IMR-90 (cell line): ENCODE data around the gene RPL36. TPM values are rescaled to one million over a fixed set of nuclear protein-coding genes. Genes with fewer than 3 reads are reported as not detected.

Source experiments
- ATAC-seq: fragments of 200-7000 bp; cut with Tn5 transposase; 2 replicates; pipeline ENCODE4 v1.9.1; 2020; ENCODE audit warnings: low read depth, mild to moderate bottlenecking, moderate library complexity
- BruUV-seq: library from RNA; stranded (reverse); fragments of 400-500 nt; replicated peaks from 2 replicates; lab custom pipeline; 2021; lab: Mats Ljungman, UMichigan
- CTCF ChIA-PET: fragments of 300-600 bp; formaldehyde crosslinking; extraction: SDS; loops from one replicate; lab custom pipeline; 2021; ENCODE audit warnings: antibody characterized with exemption; lab: Yijun Ruan, JAX
- POLR2A ChIA-PET: fragments of 300-600 bp; sonication (Branson Sonifier 250); formaldehyde crosslinking; loops from one replicate; lab custom pipeline; 2022; ENCODE audit warnings: antibody characterized with exemption; ENCODE audit not compliant: unreplicated experiment; lab: Charles Lee
- DNase-seq: peaks from one replicate; pipeline ENCODE4 v3.0.0; 2013
- H2AFZ ChIP-seq: replicated peaks from 2 replicates; pipeline ENCODE3; 2013; ENCODE audit warnings: low read length, mild to moderate bottlenecking; ENCODE audit not compliant: poor library complexity
- H2AK5ac ChIP-seq: 2 replicates; pipeline ENCODE4 v1.6.1; 2013; ENCODE audit warnings: low read depth, low read length, inconsistent platforms
- H2AK9ac ChIP-seq: replicated peaks from 2 replicates; pipeline ENCODE3; 2013; ENCODE audit warnings: mild to moderate bottlenecking, low read depth, low read length, moderate library complexity; ENCODE audit not compliant: poor library complexity
- H2BK120ac ChIP-seq: 2 replicates; pipeline ENCODE4 v1.6.1; 2013; ENCODE audit warnings: low read depth, low read length, inconsistent platforms
- H2BK15ac ChIP-seq: 3 replicates; pipeline ENCODE4 v1.6.1; 2013; ENCODE audit warnings: low read depth, low read length, inconsistent platforms
- H2BK20ac ChIP-seq: 2 replicates; pipeline ENCODE4 v1.6.1; 2013; ENCODE audit warnings: low read depth, mild to moderate bottlenecking, inconsistent platforms, low read length, moderate library complexity
- H2BK5ac ChIP-seq: 2 replicates; pipeline ENCODE4 v1.6.1; 2013; ENCODE audit warnings: mild to moderate bottlenecking, low read depth, low read length, inconsistent platforms; ENCODE audit not compliant: poor library complexity, severe bottlenecking
- H3K14ac ChIP-seq: replicated peaks from 2 replicates; pipeline ENCODE4 v1.6.1; 2013; ENCODE audit warnings: low read depth, low read length, inconsistent platforms
- H3K18ac ChIP-seq: 2 replicates; pipeline ENCODE4 v1.6.1; 2013; ENCODE audit warnings: low read depth, low read length, control low read depth
- H3K23ac ChIP-seq: 2 replicates; pipeline ENCODE4 v1.6.1; 2013; ENCODE audit warnings: low read depth, low read length, inconsistent platforms
- H3K27ac ChIP-seq: 2 replicates; pipeline ENCODE4 v1.5.1; 2013; ENCODE audit warnings: mild to moderate bottlenecking, control low read depth, low read length; ENCODE audit not compliant: insufficient read depth
- H3K27me3 ChIP-seq: 2 replicates; pipeline ENCODE4 v1.6.1; 2013; ENCODE audit warnings: low read length; ENCODE audit not compliant: control insufficient read depth, insufficient read depth
- H3K36me3 ChIP-seq: 2 replicates; pipeline ENCODE4 v1.6.1; 2013; ENCODE audit warnings: low read length, mixed read lengths; ENCODE audit not compliant: control insufficient read depth, insufficient read depth
- H3K4ac ChIP-seq: 2 replicates; pipeline ENCODE4 v1.6.1; 2013; ENCODE audit warnings: low read depth, low read length, inconsistent platforms
- H3K4me1 ChIP-seq: 2 replicates; pipeline ENCODE4 v1.6.1; 2013; ENCODE audit warnings: low read length, mixed read lengths; ENCODE audit not compliant: control insufficient read depth, insufficient read depth
- H3K4me2 ChIP-seq: 2 replicates; pipeline ENCODE4 v1.6.1; 2013; ENCODE audit warnings: low read depth, mild to moderate bottlenecking, control low read depth, low read length, moderate library complexity
- H3K4me3 ChIP-seq: 2 replicates; pipeline ENCODE4 v1.5.1; 2013; ENCODE audit warnings: low read depth, mild to moderate bottlenecking, control low read depth, low read length, moderate library complexity; ENCODE audit not compliant: insufficient read depth
- H3K56ac ChIP-seq: 2 replicates; pipeline ENCODE4 v1.6.1; 2013; ENCODE audit warnings: low read length, inconsistent platforms; ENCODE audit not compliant: insufficient read depth; ENCODE audit errors: extremely low read depth
- H3K79me1 ChIP-seq, 2 experiments: 2 replicates each; pipeline ENCODE4 v1.6.1; 2013; ENCODE audit warnings: low read length in 2 of 2, inconsistent platforms in 1 of 2, low read depth in 1 of 2
- H3K9ac ChIP-seq: 2 replicates; pipeline ENCODE4 v1.6.1; 2013; ENCODE audit warnings: low read depth, low read length, control low read depth
- H3K9me1 ChIP-seq: 2 replicates; pipeline ENCODE4 v1.6.1; 2013; ENCODE audit warnings: low read length, inconsistent platforms; ENCODE audit not compliant: insufficient read depth
- H3K9me3 ChIP-seq: 2 replicates; pipeline ENCODE4 v1.6.1; 2013; ENCODE audit warnings: low read length; ENCODE audit not compliant: control insufficient read depth, insufficient read depth
- H4K20me1 ChIP-seq: 2 replicates; pipeline ENCODE4 v1.6.1; 2013; ENCODE audit warnings: low read length, inconsistent platforms; ENCODE audit not compliant: insufficient read depth
- H4K5ac ChIP-seq: 2 replicates; pipeline ENCODE4 v1.6.1; 2013; ENCODE audit warnings: mild to moderate bottlenecking, low read depth, low read length, control low read depth
- H4K8ac ChIP-seq, 2 experiments: 2 replicates each; pipeline ENCODE4 v1.6.1; 2013; ENCODE audit warnings: low read depth in 2 of 2, low read length in 2 of 2, control low read depth in 1 of 2, inconsistent platforms in 1 of 2
- H4K91ac ChIP-seq: 2 replicates; pipeline ENCODE4 v1.6.1; 2013; ENCODE audit warnings: low read depth, low read length, inconsistent platforms; ENCODE audit not compliant: insufficient read depth
- MXI1 ChIP-seq: IDR thresholded peaks from 2 replicates; pipeline ENCODE4 v1.6.1; 2012; ENCODE audit warnings: low read depth, mild to moderate bottlenecking, low read length, moderate library complexity, borderline replicate concordance
- SMC3 ChIP-seq: fragments of 150-350 bp; IDR thresholded peaks from 2 replicates; pipeline ENCODE4 v1.6.1; 2016; ENCODE audit warnings: low read depth, mild to moderate bottlenecking, antibody characterized with exemption, low read length, moderate library complexity
- WGBS, 2 experiments: methylation state at CpG; one replicate each; pipeline versions ENCODE4 v1.1.5 to v1.1.7; 2013; ENCODE audit warnings: missing lambda C conversion rate in 2 of 2; ENCODE audit not compliant: insufficient read length in 1 of 2; ENCODE audit errors: extremely low coverage in 2 of 2; 5-methylcytosine and 5-hydroxymethylcytosine counted together
- dilution Hi-C: fragments of 300-500 bp; cut with HindIII; formaldehyde crosslinking; loops from one replicate; pipeline ENCODE4 v1.14.3; 2018; ENCODE audit warnings: low sequenced_read_pairs; ENCODE audit not compliant: unreplicated experiment
- in situ Hi-C: fragments of 300-500 bp; cut with MboI; formaldehyde crosslinking; loops from 3 replicates; pipeline ENCODE4 v1.14.3; 2019; ENCODE audit warnings: low sequenced_read_pairs, inconsistent platforms, mixed read lengths
- intact Hi-C: fragments of 100-400 bp; cut with micrococcal nuclease; formaldehyde crosslinking; loops from 2 replicates; pipeline ENCODE4 v1.10.0; 2022
- polyA plus RNA-seq, 3 experiments: library from polyadenylated mRNA; depleted of rRNA; stranded (reverse); fragments of >200 nt; gene quantifications; 2 replicates each; pipeline ENCODE4 v1.2.3, GENCODE V29; 2012; ENCODE audit warnings: low replicate concordance in 1 of 3
- total RNA-seq: library from RNA; depleted of rRNA; stranded (reverse); fragments of >200 nt; gene quantifications from 2 replicates; pipeline ENCODE4 v1.2.3, GENCODE V29; 2012

RPL36 gene
- total and polyA plus RNA-seq, 2 of the 4 experiments (the other 2 are of a cell fraction), result 232 to 757 TPM

- no peak overlapping the region for H3K4me3 ChIP-seq
- H3K14ac ChIP-seq, result no peak overlapping the region
- no peak overlapping the region for H4K8ac ChIP-seq
- no peak for ATAC-seq
- DNase-seq, result no peak
- no peak overlapping the region for H3K18ac ChIP-seq
- TF ChIP-seq MXI1, result no peak
- TF ChIP-seq SMC3, result no peak
- H3K36me3 ChIP-seq, result peaks cover 69% of the 10 kb centered on the region
- intact Hi-C loops (no loop called here), in situ Hi-C loops (no loop called here), dilution Hi-C loops (no loop called here)
- H2AFZ ChIP-seq, result no peak overlapping the region
- H3K27ac ChIP-seq, result no peak overlapping the region
- no peaks in the 10 kb centered on the region for H3K4me1 ChIP-seq
- no TSS peak for BruUV-seq
- H2AK9ac ChIP-seq, result no peak overlapping the region
- ChIA-PET CTCF (no interaction called here), POLR2A (no interaction called here)
- peaks cover 34 to 54% of the 10 kb centered on the region in 2 experiments for H3K79me1 ChIP-seq
- H3K9ac ChIP-seq, result no peak overlapping the region
- no peak overlapping the region for H2AK5ac ChIP-seq
- no peak overlapping the region for H2BK120ac ChIP-seq
- no peak overlapping the region for H3K4ac ChIP-seq
- no peak overlapping the region for H3K23ac ChIP-seq
- H3K27me3 ChIP-seq, result no peaks in the 10 kb centered on the region
- no peak overlapping the region for H3K56ac ChIP-seq
- no peak overlapping the region for H4K5ac ChIP-seq
- H3K9me1 ChIP-seq, result peaks cover 10% of the 10 kb centered on the region; the same call in 1 of the 2 replicates
- H4K20me1 ChIP-seq, result peaks cover 12% of the 10 kb centered on the region
- H2BK15ac ChIP-seq, result no peak overlapping the region
- no peak overlapping the region for H4K91ac ChIP-seq
- no peak overlapping the region for H3K4me2 ChIP-seq
- no peak overlapping the region for H2BK5ac ChIP-seq
- 86% methylated on average over 1 of the region's 5 CpGs; no CpG with 5 or more reads in 1 of the 2 experiments for WGBS, 2 experiments
- H3K9me3 ChIP-seq, result no peaks in the 10 kb centered on the region
- no peak overlapping the region for H2BK20ac ChIP-seq
Measured at GRCh38 chr19:5651361-5651760, 38.7 kb upstream of the RPL36 start.
